HG03439 (cell line): ENCODE data around the gene B3GNT5.

Experiments
- ATAC-seq: cut with Tn5 transposase; IDR thresholded peaks from one replicate; pipeline ENCODE4 v1.9.1; 2021; ENCODE audit warnings: mild to moderate bottlenecking, moderate library complexity; ENCODE audit not compliant: unreplicated experiment

B3GNT5 gene

DNA sequence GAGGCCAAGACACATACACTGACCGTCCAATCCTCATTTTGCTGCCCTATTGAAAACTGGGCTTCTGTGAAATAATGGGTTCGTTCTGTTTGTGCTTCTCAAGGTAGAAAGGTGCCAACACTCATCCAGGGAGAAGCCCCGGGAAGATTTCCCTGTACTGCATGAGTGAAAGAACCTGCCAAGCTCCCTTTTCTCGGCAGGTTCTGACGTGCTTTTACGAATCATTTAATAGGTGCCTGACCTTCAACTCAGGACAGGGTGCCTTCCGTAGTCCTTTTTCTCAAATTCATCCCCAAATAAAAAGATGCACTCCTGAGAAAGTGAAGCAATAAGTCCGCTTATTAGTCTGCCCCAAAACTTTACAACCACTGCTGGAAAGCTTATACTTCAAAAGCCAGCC, 64.2 kb downstream of the B3GNT5 start:
- ATAC-seq, result no peak

DNA sequence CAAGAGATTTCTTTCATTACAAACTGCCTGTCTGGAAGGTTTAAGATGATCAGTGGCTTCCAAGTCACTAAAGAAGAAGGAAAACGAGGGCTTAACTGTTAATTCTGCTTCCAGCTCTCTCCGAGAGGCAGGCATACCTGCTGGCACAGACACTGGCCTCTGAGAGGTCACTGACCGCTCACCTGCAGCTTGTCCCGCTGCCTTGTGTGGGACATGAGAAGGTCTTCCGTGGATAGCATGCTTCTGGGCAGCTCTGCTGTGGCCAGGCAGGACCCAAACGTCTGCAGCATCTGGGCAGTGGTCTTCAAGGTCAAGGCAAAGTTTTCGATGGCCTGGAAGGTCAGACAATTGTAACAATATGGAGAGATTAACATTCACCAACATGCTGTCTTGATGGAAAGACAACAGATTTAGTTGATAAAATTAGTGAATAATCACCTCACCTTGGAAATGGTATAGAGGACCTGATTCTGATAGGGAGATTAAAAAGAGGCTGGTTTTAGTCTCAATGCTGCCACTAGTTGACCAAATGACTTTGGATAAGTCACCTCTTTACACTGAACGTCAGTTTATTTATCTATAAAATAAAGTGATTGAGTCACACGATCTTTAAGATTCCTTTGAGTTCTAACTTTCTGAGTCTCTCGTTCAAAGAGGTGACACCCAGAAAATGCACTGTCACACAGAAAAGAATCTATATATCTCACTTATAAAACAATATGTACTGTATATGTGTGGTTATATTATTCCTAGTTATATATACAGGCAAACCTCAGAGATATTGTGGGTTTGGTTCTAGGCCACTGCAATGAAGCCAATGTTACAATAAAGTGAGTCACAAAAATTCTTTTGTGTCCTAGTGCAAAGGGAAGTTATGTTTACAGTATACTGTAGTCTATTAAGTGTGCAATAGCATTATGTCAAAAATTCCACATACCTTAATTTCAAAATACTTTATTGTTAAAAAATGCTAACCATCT, 65.1 kb downstream of the B3GNT5 start:
- ATAC-seq, result no peak

DNA sequence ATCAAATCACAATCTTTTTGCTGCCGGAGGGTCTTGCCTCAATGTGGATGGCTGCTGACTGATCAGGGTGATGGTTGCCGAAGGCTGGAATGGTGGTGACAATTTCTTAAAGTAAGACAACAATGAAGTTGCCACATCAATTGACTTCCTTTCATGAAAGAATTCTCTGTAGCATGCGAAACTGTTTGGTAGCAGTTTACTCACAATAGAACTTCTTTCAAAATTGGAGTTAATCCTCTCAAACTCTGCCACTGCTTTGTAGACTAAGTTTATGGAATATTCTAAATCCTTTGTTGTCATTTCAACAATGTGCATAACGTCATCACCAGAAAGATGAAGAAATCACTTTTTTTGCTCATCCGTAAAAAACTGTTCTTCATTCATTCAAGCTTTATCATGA, 65.8 kb downstream of the B3GNT5 start:
- ATAC-seq, result no peak

DNA sequence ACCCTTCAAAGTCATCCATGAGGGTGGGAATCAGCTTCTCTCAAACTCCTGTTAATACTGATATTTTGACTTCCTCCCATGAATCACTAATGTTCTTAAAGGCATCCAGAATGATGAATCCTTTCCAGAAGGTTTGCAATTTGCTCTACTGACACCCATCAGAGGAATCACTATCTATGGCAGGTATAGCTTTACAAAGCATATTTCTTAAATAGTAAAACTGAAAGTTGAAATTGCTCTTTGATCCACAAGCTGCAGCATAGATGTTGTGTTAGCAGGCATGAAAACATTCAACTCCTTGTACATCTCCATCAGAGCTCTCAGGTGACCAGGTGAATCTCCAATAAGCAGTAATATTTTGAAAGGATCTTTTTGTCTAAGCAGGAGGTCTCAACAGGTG, 66.3 kb downstream of the B3GNT5 start:
- no peak for ATAC-seq
